Adrenal gland (tissue), 12 donors: ENCODE data around the gene FRMD1. TPM values are rescaled to one million over a fixed set of nuclear protein-coding genes. Genes with fewer than 3 reads are reported as not detected.

Source experiments
- DNase-seq, 7 donors: peaks; one replicate each; pipeline ENCODE4 v3.0.0-alpha.2; 2019 to 2020
- H3K27ac ChIP-seq, 5 donors: fragments of 200-600 bp; sonication (generic) in 4 of 5; 1 replicate in 3 of 5; 2 replicates in 2 of 5; pipeline versions ENCODE4 v1.5.1 to v1.8.0; 2016 to 2020; ENCODE audit warnings: mild to moderate bottlenecking in 1 of 5
- H3K27me3 ChIP-seq: fragments of 200-600 bp; 2 replicates; pipeline ENCODE4 v1.8.0; 2021
- H3K36me3 ChIP-seq, 2 donors: fragments of 200-600 bp; replicated peaks in 1 of 2; 1 replicate in 1 of 2; 2 replicates in 1 of 2; pipeline versions ENCODE4 v1.5.1 to v1.8.0; 2018 to 2022
- H3K4me1 ChIP-seq, 2 donors: fragments of 200-600 bp; replicated peaks in 1 of 2; 1 replicate in 1 of 2; 2 replicates in 1 of 2; pipeline versions ENCODE4 v1.5.1 to v1.8.0; 2018 to 2021
- H3K4me3 ChIP-seq, 4 donors: fragments of 200-600 bp; sonication (generic) in 3 of 4; one replicate each; pipeline ENCODE4 v1.5.1; 2016 to 2018
- H3K9me3 ChIP-seq, 3 donors: fragments of 200-600 bp; sonication (generic) in 1 of 3; replicated peaks in 1 of 3; 1 replicate in 2 of 3; 2 replicates in 1 of 3; pipeline versions ENCODE4 v1.5.1 to v1.8.0; 2016 to 2021
- POLR2A ChIP-seq, 2 donors: fragments of 450-650 bp; IDR thresholded peaks; one replicate each; pipeline ENCODE4 v1.6.1; 2017; ENCODE audit warnings: antibody characterized with exemption in 2 of 2, mild to moderate bottlenecking in 2 of 2, moderate library complexity in 1 of 2
- WGBS, 4 donors: extraction: QIAGEN DNeasy Blood & Tissue Kit in 2 of 4; methylation state at CpG; one replicate each; pipeline versions ENCODE4 v1.1.5 to v1.1.7; 2013 to 2017; 5-methylcytosine and 5-hydroxymethylcytosine counted together
- intact Hi-C, 2 donors: fragments of 100-400 bp; cut with DNase I; formaldehyde crosslinking; loops; one replicate each; pipeline versions ENCODE4 v1.14.1 to v1.15.0; 2022 to 2023
- polyA plus RNA-seq, 3 donors: library from polyadenylated mRNA; stranded (reverse); fragments of 200-250 nt in 2 of 3; fragments of 350-450 nt in 1 of 3; fragmentation: Illumina TruSeq in 1 of 3; extraction: RNeasy Lipid Tissue Mini Kit (QIAGEN cat#74804) in 1 of 3; gene quantifications; one replicate each; pipeline ENCODE4 v1.2.3, GENCODE V29; 2013 to 2014
- total RNA-seq, 9 donors: library from RNA; depleted of rRNA in 4 of 9; stranded (reverse); fragments of >200 nt in 4 of 9; fragments of 120-200 nt in 1 of 9; fragmentation: NEBNext Ultra II Directional in 1 of 9; extraction: Animal tissue kit (Norgen Biotek cat#: 25700) in 1 of 9; gene quantifications; one replicate each; pipeline versions ENCODE4 v1.1.0 to v1.2.4, GENCODE V29; 2013 to 2023
- TF ChIP-seq, protein P1 (sequence below), 6 experiments: fragments of 450-650 bp in 4 of 6; fragments of 200-600 bp in 2 of 6; sonication (generic) in 1 of 6; IDR thresholded peaks; 1 replicate in 5 of 6; 2 replicates in 1 of 6; pipeline versions ENCODE4 v1.5.1 to v1.8.0; 2016 to 2021; ENCODE audit warnings: antibody characterized with exemption in 6 of 6, mild to moderate bottlenecking in 2 of 6, moderate library complexity in 1 of 6
- donor health status: healthy with polysubstance abuse.
- donor health status: Bipolar disorder and iron deficiency.
- donor health status: DM: yes; HTN: yes; CAD: no.
- donor health status: DM: no; HTN: no; CAD: no.
- donor health status: DM: no; HTN: no; CAD: no.
- donor health status: DM: yes; HTN: yes; CAD: no.

FRMD1 gene
- total and polyA plus RNA-seq, 12 donors: under 0.01 to 0.32 (median 0.14) TPM; not detected in 7

- H3K4me1 ChIP-seq: no peaks in the 10 kb centered on the region
- H3K27ac ChIP-seq: no peak overlapping the region
- no peaks in the 10 kb centered on the region for H3K9me3 ChIP-seq
- no peaks in the 10 kb centered on the region for H3K27me3 ChIP-seq
- intact Hi-C loops: no loop called here
- peak in 1 of 7 donors; percentile 14 for DNase-seq
- H3K36me3 ChIP-seq: no peaks in the 10 kb centered on the region
- WGBS, 4 donors: 78 to 82% (median 79%) methylated on average over 14 to 22 of the region's 22 CpGs
- TF ChIP-seq, protein P1, sequence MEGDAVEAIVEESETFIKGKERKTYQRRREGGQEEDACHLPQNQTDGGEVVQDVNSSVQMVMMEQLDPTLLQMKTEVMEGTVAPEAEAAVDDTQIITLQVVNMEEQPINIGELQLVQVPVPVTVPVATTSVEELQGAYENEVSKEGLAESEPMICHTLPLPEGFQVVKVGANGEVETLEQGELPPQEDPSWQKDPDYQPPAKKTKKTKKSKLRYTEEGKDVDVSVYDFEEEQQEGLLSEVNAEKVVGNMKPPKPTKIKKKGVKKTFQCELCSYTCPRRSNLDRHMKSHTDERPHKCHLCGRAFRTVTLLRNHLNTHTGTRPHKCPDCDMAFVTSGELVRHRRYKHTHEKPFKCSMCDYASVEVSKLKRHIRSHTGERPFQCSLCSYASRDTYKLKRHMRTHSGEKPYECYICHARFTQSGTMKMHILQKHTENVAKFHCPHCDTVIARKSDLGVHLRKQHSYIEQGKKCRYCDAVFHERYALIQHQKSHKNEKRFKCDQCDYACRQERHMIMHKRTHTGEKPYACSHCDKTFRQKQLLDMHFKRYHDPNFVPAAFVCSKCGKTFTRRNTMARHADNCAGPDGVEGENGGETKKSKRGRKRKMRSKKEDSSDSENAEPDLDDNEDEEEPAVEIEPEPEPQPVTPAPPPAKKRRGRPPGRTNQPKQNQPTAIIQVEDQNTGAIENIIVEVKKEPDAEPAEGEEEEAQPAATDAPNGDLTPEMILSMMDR (IDR thresholded peaks at IDR 0.05): no peak
- TF ChIP-seq POLR2A (IDR thresholded peaks at IDR 0.05): no peak
- H3K4me3 ChIP-seq: no peak overlapping the region
These were observed 46.5 kb upstream of the FRMD1 start for GRCh38 chr6:168125429-168126001.

- peak in 1 of 7 donors; percentile 11 for DNase-seq
- no peaks in the 10 kb centered on the region for H3K36me3 ChIP-seq
- TF ChIP-seq, protein P1 (IDR thresholded peaks at IDR 0.05): no peak
- no peak for TF ChIP-seq POLR2A (IDR thresholded peaks at IDR 0.05)
- no peaks in the 10 kb centered on the region for H3K9me3 ChIP-seq
- 82 to 91% (median 85%) methylated on average over 8 to 11 of the region's 11 CpGs for WGBS, 4 donors
- intact Hi-C loops: no loop called here
- H3K27ac ChIP-seq: no peak overlapping the region
- H3K4me1 ChIP-seq: no peaks in the 10 kb centered on the region
- no peak overlapping the region for H3K4me3 ChIP-seq
- no peaks in the 10 kb centered on the region for H3K27me3 ChIP-seq
These were observed 45.9 kb upstream of the FRMD1 start for GRCh38 chr6:168124921-168125320.

- peak in 1 of 7 donors; percentile 36 for DNase-seq
- Histone ChIP-seq H3K27ac (no peak overlapping the region), H3K27me3 (no peaks in the 10 kb centered on the region), H3K4me3 (no peak overlapping the region), H3K9me3 (no peaks in the 10 kb centered on the region), H3K36me3 (no peaks in the 10 kb centered on the region), H3K4me1 (no peaks in the 10 kb centered on the region)
- TF ChIP-seq, protein P1 (IDR thresholded peaks at IDR 0.05): no peak
- no peak for TF ChIP-seq POLR2A (IDR thresholded peaks at IDR 0.05)
- 81 to 90% (median 88%) methylated on average over 7 of the region's 7 CpGs for WGBS, 4 donors
- intact Hi-C loops: no loop called here
These were observed 45.1 kb upstream of the FRMD1 start for GRCh38 chr6:168124158-168124557.

DNA sequence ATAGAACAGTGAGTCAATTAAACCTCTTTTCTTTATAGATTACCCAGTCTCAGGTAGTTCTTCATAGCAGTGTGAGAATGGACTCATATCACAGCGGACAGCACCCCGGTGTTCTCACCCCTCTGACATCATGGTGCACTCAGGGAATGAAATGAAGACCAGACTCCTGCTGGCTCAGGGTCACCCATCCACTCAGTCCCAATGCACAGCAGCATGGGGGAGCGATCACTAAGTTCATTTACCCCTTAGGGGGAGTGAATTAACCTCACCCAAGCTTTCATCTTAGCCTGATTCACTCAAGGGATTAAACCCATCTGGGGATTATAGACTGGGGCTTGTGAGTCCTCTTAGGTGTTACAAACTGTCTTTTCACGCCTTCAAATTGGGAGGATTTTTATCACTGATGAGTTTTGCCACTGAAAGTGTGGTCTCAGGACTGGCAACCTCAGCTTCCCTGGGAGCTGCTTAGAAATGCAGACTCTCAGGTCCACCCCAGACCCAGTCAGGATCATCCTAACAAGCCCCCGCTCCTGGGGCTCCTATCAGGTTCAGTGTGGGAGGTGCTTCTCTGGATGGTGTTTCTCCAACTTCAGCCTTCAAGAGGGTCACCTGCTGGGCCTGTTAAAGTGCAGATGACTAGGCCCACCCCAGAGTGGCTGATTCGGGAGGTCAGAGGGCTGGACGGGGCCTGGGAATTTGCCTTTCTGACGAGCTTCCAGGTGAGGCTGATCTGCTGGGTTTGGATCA lies 44.3 kb upstream of the FRMD1 start:
- Histone ChIP-seq H3K27me3 (no peaks in the 10 kb centered on the region), H3K9me3 (no peaks in the 10 kb centered on the region), H3K4me3 (no peak overlapping the region), H3K36me3 (no peaks in the 10 kb centered on the region), H3K27ac (no peak overlapping the region), H3K4me1 (no peaks in the 10 kb centered on the region)
- 77 to 88% (median 85%) methylated on average over 5 to 8 of the region's 8 CpGs for WGBS, 4 donors
- peak in 1 of 7 donors; percentile 28 for DNase-seq
- intact Hi-C loops: no loop called here
- no peak for TF ChIP-seq POLR2A (IDR thresholded peaks at IDR 0.05)
- TF ChIP-seq, protein P1 (IDR thresholded peaks at IDR 0.05): no peak
